Cerebellar nuclear complex (tissue), 1 donor: ENCODE data around the gene ARID5B.
"Not testable (repeated sequence)": the region's sequence is repeated elsewhere in the genome, so short reads cannot be mapped to it uniquely, and the experiment has no call there.

Experiments used
- DNase-seq, 2 experiments: peaks; one replicate each; lab custom pipeline; 2025; lab: John Stamatoyannopoulos, UW

The ARID5B gene

DNA sequence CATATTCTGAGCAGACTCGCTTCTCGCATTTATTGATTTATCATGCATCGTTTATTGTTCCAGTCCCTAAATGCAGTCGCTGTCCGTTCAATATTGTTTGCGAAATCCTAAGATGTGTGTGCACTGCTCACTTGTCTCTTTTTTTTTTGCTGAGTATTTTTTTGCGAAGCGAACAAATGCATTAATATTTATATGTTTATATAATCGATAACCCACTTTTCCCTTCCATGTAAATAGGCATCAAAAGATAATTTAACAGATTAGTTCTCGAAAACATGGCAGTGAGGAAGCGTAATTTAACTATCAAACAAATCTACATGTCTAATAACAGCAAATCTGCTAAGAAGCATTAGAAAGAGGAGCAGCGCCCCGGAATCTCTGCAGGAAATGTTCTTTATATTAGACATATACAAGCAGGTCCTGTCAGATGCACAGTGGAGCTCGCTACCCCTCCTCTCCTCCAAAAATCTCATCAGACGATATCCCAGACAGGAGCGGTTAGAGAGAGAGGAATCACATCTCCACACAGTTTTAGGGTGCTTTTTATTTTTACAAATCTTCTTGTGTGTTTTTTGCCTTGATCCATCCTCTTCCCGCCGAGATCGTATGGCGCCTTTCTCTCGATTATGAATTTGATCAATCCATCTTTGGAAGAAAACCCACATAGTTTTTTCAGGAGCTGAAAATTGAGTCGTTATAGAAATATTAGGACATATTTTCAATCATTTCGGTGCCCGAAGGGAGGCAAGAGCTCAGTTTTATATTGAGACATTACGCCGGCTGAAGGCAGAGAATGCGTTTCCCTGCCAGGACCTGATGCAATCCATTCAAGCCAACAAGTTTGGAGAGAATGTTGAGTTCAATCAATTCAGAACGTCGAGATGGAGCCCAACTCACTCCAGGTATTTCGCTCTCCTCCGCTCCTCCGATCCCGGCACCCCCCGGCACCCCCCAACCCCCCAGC is at the start of gene ARID5B:
Gene ARID5B (plus strand): TSS at position 871 of the 964 bp plus-strand sequence. CDS start 11 bp downstream, at position 882.
- DNase-seq: no peak

GRCh38 chr10:61852261-61852660 is 49.2 kb upstream of the ARID5B start:
- no peak for DNase-seq

DNA sequence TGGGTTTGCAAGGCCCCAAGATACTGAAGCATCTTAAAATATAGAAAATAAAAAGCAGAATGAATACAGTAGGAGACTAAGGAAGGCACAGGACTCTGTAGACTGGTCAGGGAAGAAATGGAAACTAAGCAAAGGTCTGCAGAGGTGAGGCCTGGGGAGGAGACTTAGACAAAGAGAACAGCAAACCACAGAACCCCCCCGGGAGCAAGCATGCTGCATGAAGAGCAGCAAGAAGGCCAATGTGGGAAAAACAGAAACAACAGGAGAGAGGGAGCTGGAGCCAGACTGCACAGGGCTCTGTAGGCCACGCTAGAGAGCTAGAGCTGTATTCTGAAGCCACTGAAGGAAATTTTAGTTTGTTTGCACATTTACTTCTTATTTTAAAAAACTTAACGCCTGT is 45.7 kb upstream of the ARID5B start:
- DNase-seq: no peak

DNA sequence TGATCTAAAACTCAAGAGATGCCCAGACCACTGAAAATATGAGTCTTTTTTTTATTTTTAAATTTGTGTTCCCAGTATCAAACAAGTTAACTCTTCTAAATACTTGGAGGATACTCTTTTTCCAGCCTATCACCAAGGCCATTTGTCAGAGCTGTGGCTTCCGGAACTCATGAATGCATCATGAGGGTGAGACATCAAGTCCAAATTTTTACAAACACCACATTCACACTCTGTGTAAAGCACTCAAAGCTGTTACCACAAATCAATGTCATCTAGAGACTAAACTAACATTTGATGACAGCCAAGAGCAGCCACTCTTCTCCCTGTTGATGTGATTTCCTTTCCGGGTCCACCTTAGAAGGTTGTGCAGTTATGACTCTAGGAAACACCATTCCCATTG is 43.8 kb upstream of the ARID5B start:
- no peak for DNase-seq

GRCh38 chr10:61859786-61860185 is 41.7 kb upstream of the ARID5B start:
- no peak for DNase-seq

GRCh38 chr10:61860964-61861758 is 40.3 kb upstream of the ARID5B start:
- DNase-seq: no peak

DNA sequence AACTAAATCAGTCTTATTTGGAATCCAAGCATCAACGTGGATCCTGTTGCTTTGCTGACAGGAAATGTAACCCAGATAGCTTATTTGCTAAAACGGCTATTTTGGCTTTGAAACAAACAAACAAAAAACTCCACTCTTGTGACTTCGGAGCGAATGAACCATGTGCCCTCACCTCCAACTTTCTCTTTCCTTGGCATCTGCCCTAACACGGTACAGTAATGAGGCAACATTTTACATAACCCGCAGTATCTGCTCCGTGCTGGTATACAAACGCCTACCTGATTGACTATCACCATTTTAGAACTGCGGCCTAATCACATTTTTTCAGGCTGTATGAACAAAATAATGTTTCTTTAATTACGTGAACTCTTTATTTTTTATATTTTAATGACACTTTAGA is 37.5 kb upstream of the ARID5B start:
- no peak for DNase-seq

GRCh38 chr10:61866700-61867368 is 34.7 kb upstream of the ARID5B start:
- DNase-seq: no peak

DNA sequence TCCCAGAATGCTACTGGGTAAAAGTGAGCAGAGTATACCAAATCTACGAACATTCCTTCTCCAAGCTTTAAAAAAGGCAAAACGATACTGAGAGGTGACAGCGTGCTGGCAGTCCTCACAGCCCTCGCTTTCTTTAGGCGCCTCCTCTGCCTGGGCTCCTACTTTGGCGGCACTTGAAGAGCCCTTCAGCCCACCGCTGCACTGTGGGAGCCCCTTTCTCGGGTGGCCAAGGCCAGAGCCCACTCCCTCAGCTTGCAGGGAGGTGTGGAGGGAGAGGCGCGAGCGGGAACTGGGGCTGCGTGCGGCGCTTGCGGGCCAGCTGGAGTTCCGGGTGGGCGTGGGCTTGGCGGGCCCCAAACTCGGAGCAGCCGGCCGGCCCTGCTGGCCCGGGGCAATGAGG is 34.1 kb upstream of the ARID5B start:
- not testable (repeated sequence) for DNase-seq

GRCh38 chr10:61867817-61868216 is 33.7 kb upstream of the ARID5B start:
- DNase-seq: not testable (repeated sequence)

- DNase-seq: no peak
Measured at GRCh38 chr10:61869041-61869675, 32.3 kb upstream of the ARID5B start.

DNA sequence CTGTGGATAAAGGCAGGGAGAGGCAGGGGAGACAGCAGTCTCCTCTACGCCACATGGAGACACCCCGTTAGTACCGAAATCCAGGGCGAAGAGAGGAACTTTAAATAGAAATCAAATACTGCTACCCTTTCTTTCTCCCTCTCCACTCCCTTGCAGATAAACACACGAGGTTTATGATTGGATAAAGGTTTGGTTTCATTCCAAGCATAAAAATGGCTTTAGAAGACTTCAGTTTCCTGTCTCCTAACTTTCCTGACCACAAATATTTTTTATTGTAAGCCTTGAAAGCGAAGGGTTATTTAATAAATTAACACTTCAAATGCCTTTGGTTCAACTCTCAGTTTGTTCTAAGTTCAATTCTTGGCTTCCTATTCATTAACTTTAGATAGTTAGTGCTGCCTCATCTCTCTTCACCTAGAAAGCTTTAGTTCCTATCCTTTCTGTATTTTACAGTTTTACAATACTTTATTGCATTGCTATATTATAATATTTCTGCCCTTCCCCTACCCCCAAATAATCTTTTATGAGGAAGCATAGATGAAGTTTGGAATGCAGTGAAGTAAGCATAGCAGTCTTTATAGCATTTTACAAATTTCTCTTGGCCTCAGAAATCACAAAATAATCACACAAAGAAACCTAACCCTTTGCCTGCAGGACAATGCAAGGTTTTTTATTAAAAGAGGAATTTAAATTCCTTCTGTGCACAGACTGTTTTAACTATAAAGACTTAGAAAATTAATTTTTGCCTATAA is 31.5 kb upstream of the ARID5B start:
- no peak for DNase-seq

- DNase-seq: no peak
Measured at GRCh38 chr10:61870526-61870895, 31.0 kb upstream of the ARID5B start.

DNA sequence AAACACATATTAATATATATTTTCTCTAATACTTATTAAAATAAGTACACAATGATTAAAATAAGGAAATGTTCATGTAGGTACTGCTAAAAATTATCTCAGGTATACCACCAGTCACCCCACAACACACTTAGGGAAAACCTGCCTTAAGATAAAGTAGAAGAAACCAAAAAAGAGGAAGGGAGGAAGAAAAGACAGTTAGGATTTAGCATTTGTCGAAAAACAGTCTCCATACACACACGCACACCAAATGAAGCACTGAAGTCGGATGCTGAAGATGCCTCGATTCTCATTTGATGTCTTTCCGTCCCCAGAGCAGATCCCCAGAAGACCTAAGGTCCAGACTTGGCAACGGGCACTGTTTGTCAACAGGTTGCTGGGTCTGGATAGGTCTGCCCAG is 30.0 kb upstream of the ARID5B start:
- DNase-seq: no peak

DNA sequence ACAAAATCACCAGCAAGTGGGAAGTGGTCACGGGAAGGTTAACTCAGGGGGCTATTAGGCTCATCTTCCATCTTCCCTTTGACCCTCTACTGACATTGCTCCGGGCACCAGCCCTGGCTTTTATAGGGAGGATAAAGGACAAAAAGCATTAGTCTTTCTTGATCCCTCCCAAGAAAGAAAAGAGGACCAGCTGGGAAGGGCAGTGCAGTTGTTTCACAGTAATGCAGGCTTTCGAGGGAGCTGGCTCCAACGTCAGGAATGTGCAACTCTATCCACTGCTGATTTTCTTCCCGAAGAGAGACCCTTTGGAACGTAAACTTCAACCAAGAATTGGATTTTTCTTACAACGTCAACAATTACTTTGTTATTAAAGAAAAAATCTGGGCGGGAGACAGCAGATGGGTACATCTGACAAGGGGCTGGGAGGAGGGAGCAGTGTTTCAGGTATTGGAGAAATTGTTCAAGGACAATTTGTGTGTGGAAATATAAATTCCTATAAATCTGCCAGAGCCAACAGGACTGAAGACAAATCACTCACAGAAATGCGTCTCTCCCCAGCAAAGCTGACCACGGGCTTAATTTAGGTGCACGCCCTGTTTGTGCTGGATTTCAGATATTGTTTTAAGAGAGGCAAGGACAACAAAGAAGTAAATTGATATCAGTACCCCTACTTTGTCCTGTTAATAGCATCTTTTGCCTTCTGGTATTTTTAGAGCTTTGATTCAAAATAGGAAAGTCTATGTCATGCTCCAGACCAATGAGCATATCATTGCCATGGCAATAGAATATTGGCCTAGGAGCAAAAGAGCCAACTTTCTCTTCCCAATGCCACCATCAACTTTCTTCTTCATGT is 23.4 kb upstream of the ARID5B start:
- DNase-seq: no peak

GRCh38 chr10:61878740-61879068 is 22.8 kb upstream of the ARID5B start:
- DNase-seq: no peak

- no peak for DNase-seq
Measured at GRCh38 chr10:61882621-61883370, 18.7 kb upstream of the ARID5B start.

DNA sequence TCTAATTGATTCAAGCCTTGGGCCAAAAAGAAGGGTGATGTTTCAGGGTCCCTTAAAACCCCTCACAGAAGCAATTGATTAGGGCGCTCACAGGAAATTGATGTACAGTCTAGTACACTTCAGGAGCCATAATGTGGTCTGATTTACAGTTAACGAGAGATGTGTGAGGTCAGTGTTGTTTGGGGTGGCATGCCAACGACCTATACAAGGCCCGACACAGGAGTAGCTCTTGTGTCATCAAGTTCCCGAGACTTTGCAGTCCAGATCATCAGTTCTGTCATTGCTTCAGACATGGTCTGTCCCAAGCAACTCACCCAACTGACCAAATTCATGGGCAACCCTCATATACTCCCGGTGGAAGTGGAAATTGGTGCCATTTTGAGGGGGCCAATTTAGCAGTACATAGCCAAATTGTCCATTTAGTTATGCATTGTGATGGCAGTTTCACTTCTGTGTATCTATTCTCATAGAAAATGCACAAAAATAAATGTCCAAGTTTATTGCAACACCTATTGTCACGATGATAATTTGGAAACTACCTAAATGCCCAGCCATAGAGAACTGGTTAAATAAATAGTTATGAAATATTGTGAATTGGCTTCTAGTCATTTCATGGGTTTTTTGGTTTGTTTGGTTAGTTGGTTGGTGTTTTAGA is 18.0 kb upstream of the ARID5B start:
- no peak for DNase-seq

DNA sequence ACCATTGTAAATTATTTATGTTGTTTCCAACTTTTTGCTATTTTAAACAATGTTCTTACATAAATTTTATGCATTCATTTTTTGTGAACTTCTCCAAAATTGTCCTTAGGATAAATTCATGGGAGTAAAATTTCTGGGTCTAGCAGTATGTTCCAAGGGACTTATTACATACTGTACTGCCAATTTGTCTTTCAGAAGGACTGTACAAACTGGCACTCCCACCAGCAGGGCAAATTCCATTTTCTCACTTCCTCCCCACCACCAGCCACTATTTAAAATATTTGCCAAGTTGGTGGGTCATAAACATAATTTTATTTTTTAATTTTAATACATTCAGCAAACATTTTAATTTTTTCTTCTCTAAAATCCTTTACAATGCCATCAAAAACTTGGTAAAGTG is 13.7 kb upstream of the ARID5B start:
- DNase-seq: no peak
